HUDEP-2 (cell line): ENCODE measurements around the gene ERN1.

ENCODE experiments used
- DNase-seq, 76 experiments: peaks; one replicate each; lab custom pipeline; 2025; ENCODE audit not compliant: unreplicated experiment in 76 of 76; lab: John Stamatoyannopoulos, UW

Gene ERN1

DNA sequence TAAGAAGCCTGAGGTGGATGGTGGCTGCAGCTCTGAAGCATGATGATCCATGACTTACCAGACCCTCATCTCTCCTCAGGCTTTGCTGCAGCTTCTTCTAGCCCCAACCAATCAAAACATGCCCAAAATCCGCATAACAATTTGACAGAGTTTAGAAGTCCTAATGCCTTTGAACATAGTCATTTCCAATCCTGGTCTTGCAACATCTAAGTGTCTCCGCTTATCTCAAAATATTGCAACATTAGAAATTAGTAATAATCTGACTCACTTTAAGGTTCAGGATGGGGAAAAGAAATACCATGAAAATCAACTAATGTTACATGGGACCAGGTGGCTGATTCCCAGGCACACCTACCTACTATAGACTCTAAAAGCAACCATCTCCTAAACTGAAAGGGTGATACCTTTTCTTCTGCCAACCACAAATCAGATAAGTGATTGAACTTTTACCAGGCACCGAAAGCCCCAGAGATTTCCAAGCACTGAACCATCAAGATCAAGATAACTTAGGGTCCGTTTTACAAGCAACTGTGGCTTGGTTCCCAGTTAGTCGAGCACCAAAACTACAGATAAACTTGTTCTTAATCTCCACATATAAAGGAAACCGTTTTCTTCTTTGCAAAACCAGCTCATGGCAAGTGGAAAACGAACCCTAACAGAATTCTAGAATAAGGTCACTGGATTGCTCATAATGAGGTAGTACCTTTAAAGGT lies 14.0 kb downstream of the ERN1 start:
- DNase-seq: peak in 3 of 76 experiments; percentile 15 to 20 (median 15)

GRCh38 chr17:64115043-64115698 lies 14.8 kb downstream of the ERN1 start:
- DNase-seq: no peak

GRCh38 chr17:64113006-64113405 lies 16.9 kb downstream of the ERN1 start:
- DNase-seq: no peak

- DNase-seq: no peak
These were observed 18.1 kb downstream of the ERN1 start for GRCh38 chr17:64111831-64112230.

DNA sequence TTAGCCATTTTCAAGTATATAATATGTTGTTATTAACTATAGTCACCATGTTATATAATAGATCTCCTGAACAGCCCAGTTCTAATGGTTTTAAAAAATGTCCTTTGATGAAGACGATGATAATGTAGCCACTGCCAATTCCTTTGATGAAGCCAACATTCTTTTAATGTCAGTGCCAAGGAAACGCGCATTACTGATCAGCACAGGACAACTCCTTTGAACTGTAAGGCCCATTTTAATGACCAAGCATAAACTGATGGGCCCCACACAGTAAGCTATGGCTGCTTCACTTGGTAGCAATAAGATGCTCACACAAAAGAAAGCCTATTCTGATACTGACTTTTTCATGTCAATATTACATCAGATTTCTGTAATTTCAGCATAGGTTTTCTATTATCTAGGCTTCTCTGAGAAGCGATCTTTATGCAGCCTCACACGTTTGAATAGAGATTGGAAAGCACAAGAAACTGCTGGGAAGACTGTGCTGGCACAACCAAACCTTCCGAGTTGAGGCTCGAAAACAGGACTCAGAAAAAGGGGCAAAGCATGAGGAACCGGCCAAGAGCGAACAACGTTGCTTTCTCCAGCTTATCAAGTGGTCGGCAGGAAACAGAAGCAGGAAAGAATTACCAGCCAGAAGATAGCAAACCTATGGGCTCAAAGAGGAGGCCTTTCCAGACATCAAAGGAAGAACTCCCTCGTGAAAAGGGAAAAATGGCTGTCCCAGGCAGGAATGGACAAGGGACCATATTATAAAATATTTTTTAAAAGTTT lies 19.4 kb downstream of the ERN1 start:
- no peak for DNase-seq

DNA sequence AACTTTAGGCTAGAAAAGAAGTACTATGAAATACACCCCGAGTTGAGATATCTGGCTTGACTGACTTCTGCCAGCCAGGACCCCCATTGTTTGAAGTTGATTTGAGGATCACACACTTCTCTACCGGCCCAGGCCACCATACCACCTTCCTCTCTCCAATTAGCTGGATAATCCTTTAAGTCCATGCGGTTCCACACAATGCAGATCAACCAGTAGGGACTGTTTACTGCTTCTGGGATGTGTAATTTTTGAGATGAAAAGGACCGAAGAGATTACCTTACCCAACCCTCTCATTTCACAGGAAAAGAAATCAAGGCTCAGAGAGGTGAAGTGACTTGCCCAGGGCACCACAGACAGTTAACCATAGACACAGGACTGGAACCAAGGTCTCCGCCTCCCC lies 20.5 kb downstream of the ERN1 start:
- no peak for DNase-seq

DNA sequence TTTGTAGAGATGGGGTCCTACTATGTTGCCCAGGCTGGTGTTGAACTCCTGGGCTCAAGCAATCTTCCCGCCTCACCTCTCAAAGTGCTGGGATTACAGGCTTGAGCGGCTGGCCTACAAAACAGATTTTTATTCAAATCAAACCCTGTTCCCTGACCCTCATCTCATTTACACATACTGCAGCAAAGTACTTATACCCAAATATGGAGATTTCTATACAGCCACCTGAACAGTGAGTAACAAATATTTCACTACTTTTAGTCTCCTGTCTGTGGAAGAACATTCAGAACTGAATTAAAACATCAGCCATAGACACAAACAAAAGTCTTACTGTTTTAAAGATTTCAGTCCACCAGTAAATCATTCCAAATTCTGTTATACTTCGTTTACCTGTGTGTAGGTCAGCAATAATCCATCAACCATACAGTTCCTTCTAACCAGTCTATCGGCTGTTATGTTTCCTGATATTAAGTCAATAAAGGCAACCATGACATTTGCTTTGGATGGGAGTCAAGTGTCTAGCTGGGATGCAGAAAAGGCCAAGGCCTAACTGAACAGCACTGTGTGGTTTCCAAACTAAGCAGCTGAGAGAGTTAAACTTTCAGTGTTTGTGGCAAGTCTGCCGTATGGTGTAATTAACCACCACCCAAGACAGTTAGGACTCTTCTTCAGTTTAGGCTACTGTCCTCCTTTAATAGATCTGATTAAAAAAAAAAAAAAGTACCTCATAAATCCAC lies 22.3 kb downstream of the ERN1 start:
- DNase-seq: no peak

GRCh38 chr17:64106918-64107317 lies 23.0 kb downstream of the ERN1 start:
- no peak for DNase-seq

- DNase-seq: no peak
These were observed 26.3 kb downstream of the ERN1 start for GRCh38 chr17:64103391-64104364.

GRCh38 chr17:64102627-64103390 lies 27.1 kb downstream of the ERN1 start:
- no peak for DNase-seq

DNA sequence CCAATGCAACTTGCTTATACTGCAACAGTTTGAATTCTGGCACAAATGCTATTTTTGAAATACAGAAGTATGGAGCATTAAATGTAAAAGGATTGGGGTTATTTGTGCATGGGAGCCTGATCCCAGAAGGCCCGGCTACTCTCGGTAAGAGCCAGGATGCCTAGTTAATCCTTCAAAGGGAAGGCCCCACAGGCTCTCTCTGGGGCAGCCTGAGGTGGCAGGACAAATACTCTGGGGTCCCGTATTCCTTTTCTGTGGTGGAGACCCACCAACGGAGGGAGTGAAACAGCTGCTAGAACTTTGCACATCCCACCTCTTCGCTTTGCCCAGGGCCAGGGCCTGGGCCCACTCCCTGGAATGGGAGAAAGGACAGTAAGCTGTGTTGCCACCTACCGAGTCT lies 30.4 kb downstream of the ERN1 start:
- no peak for DNase-seq

- DNase-seq: no peak
These were observed 32.6 kb downstream of the ERN1 start for GRCh38 chr17:64097196-64097936.

DNA sequence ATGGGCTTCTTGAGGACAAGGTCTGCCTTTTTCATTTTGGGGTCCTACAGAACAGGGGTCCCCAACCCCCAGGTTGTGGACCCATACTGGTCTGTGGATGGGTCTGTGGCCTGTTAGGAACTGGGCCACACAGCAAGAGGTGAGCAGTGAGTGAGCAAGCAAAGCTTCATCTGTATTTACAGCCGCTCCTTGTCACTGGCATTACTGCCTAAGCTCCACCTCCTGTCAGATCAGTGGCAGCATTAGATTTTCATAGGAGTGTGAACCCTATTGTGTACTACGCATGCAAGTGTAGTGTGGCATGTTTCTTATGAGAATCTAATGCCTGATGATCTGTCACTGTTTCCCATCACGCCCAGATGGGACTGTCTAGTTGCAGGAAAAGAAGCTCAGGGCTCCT lies 33.9 kb downstream of the ERN1 start:
- DNase-seq: no peak

GRCh38 chr17:64095144-64095882 lies 34.6 kb downstream of the ERN1 start:
- DNase-seq: no peak

DNA sequence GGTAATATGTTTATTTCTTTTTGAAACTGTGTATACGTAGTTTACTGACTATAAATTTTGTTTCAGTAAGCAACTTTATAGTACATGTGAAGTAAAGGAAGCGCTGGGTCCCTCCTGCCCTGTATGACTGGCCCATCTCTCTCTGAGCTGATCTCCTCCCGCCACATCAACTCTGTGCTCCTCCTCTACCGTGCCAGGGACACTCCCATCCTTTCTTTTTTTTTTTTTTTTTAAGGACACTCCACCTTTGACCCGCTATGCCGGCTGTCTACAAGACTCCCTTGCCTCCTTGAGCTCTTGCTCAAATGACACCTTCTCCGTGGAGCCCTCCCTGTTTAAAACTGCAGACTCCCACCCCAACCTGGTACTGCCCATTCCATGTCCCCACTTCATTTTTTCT lies 35.5 kb downstream of the ERN1 start:
- no peak for DNase-seq

GRCh38 chr17:64092952-64093451 lies 36.9 kb downstream of the ERN1 start:
- no peak for DNase-seq

GRCh38 chr17:64092113-64092512 lies 37.8 kb downstream of the ERN1 start:
- DNase-seq: no peak

DNA sequence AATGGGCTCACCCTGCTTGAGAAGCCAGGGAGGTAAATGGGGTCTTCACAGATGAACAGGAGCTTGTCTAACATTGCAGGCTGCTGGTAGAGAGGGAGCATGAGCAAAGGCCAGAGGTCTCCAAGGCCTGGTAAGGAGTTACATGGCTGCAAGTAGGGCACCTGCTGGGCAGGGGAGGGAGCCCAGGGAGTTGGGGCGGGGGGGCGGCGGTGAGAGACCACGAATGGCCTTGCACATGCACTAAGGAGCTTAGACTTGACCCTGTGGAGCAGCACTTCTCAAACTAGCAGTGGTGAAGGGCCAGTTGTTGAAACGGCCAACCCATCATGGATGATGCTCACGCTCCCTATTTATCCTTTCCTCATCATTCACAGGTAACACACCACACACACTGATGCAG lies 38.4 kb downstream of the ERN1 start:
- no peak for DNase-seq
